Measurements from ENCODE around the gene ZC3H8. TPM values are rescaled to one million over a fixed set of nuclear protein-coding genes. Genes with fewer than 3 reads are reported as not detected.

The ZC3H8 gene
- total and polyA plus RNA-seq, 11 donors: 5.1 to 12.2 (median 7.8) TPM

DNA sequence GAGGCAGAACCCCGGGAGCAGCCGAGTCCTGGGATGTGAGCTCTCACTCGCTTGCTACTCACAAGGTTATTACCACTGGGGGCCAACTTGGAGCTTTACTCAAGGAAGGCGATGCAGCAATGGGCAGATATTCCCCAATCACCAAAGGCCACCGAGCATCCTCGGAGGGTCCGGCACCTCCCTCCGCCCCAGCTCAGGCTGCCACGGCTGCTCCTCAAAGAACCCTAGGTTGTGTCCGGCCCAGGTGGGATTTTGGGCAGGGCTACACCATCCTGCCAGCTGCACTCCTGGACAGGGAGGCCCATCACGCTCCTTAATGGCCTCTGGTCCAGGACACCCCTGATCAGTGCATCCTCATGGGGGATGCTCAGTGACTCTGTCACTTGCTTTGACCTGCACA lies 91.9 kb downstream of the ZC3H8 start:
- H3K27me3 ChIP-seq: no peaks in the 10 kb centered on the region
- no peaks in the 10 kb centered on the region for H3K4me1 ChIP-seq
- TF ChIP-seq CTCF (IDR thresholded peaks at IDR 0.05) (no peak), POLR2A (IDR thresholded peaks at IDR 0.05) (no peak)
- intact Hi-C loops (cut with DNase I): no loop called here
- H3K4me3 ChIP-seq: no peak overlapping the region
- ATAC-seq (no peak), DNase-seq (no peak)
- H3K9me3 ChIP-seq: no peaks in the 10 kb centered on the region
- WGBS, 4 donors: 93 to 96% (median 94%) methylated on average over 10 to 11 of the region's 11 CpGs
- no peak overlapping the region for H3K27ac ChIP-seq
- H3K36me3 ChIP-seq: no peaks in the 10 kb centered on the region

GRCh38 chr2:112162341-112162740 lies 92.5 kb downstream of the ZC3H8 start:
- Histone ChIP-seq H3K36me3 (no peaks in the 10 kb centered on the region), H3K27me3 (no peaks in the 10 kb centered on the region), H3K4me1 (no peaks in the 10 kb centered on the region), H3K9me3 (no peaks in the 10 kb centered on the region), H3K4me3 (no peak overlapping the region), H3K27ac (no peak overlapping the region)
- whole genome bisulfite sequencing, 4 donors: 93 to 97% (median 96%) methylated on average over 6 of the region's 6 CpGs
- ATAC-seq (no peak), DNase-seq (no peak)
- intact Hi-C loops (cut with DNase I): no loop called here
- TF ChIP-seq CTCF (IDR thresholded peaks at IDR 0.05): no peak
- no peak for TF ChIP-seq POLR2A (IDR thresholded peaks at IDR 0.05)

Other genes starting within 250 kb of the ZC3H8 start
- 10 to 100 TPM in 2 of 9 donors, 1 to 10 TPM in 7; 4.8 to 18.5 (median 7.9) TPM for gene TMEM87B, start 199.8 kb downstream of the ZC3H8 start, total RNA-seq
- 1 to 10 TPM; 3.1 to 6.1 TPM for gene TMEM87B, start 199.8 kb downstream of the ZC3H8 start, polyA plus RNA-seq
- gene FBLN7, start 116.7 kb downstream of the ZC3H8 start, total RNA-seq: 1 to 10 TPM in 3 of 9 donors, under 1 TPM in 5, not detected in 1; 0.35 to 2.9 (median 0.74) TPM
- under 1 TPM; 0.23 to 0.44 TPM for gene FBLN7, start 116.7 kb downstream of the ZC3H8 start, polyA plus RNA-seq
- gene ZC3H6, start 20.6 kb upstream of the ZC3H8 start, total RNA-seq: 10 to 100 TPM; 11.3 to 30.1 (median 18.0) TPM
- gene ZC3H6, start 20.6 kb upstream of the ZC3H8 start, polyA plus RNA-seq: 10 to 100 TPM in 1 of 2 donors, 1 to 10 TPM in 1; 1.5 to 11.7 TPM
- gene RGPD8, start 178.6 kb upstream of the ZC3H8 start, total RNA-seq: 1 to 10 TPM; 4.2 to 9.0 (median 7.0) TPM
- 1 to 10 TPM; 1.4 to 2.0 TPM for gene RGPD8, start 178.6 kb upstream of the ZC3H8 start, polyA plus RNA-seq
- 10 to 100 TPM; 25.2 to 55.3 (median 46.6) TPM for gene TTL, start 227.1 kb upstream of the ZC3H8 start, total RNA-seq
- gene TTL, start 227.1 kb upstream of the ZC3H8 start, polyA plus RNA-seq: 10 to 100 TPM; 13.0 to 29.0 TPM